Smooth muscle cell (in vitro differentiated cells): Measurements from ENCODE around the gene ANXA6. TPM values are rescaled to one million over a fixed set of nuclear protein-coding genes. Genes with fewer than 3 reads are reported as not detected.

Experiments used
- DNase-seq: peaks from one replicate; lab custom pipeline; 2025; ENCODE audit not compliant: unreplicated experiment; lab: John Stamatoyannopoulos, UW
- H2AFZ ChIP-seq: fragments of 200-600 bp; sonication (generic); 2 replicates; pipeline ENCODE4 v1.6.0; 2016; ENCODE audit warnings: antibody characterized with exemption, low read depth, mild to moderate bottlenecking
- H3F3A ChIP-seq: fragments of 200-600 bp; sonication (generic); 2 replicates; pipeline ENCODE4 v1.6.0; 2017; ENCODE audit warnings: antibody characterized with exemption, low read depth
- H3K27ac ChIP-seq: fragments of 200-600 bp; sonication (generic); 2 replicates; pipeline ENCODE4 v1.5.1; 2016; ENCODE audit warnings: low read depth, mild to moderate bottlenecking
- H3K27me3 ChIP-seq: fragments of 200-600 bp; sonication (generic); 2 replicates; pipeline ENCODE4 v1.6.1; 2016; ENCODE audit warnings: low read depth, mild to moderate bottlenecking
- H3K36me3 ChIP-seq: fragments of 200-600 bp; sonication (generic); 2 replicates; pipeline ENCODE4 v1.5.1; 2016; ENCODE audit warnings: low read depth
- H3K4me1 ChIP-seq: fragments of 200-600 bp; sonication (generic); 2 replicates; pipeline ENCODE4 v1.5.1; 2016; ENCODE audit warnings: low read depth
- H3K4me2 ChIP-seq: fragments of 200-600 bp; sonication (generic); 2 replicates; pipeline ENCODE4 v1.6.0; 2016; ENCODE audit warnings: mild to moderate bottlenecking
- H3K4me3 ChIP-seq: fragments of 200-600 bp; sonication (generic); 2 replicates; pipeline ENCODE4 v1.5.1; 2016; ENCODE audit warnings: mild to moderate bottlenecking
- H3K79me2 ChIP-seq: fragments of 200-600 bp; sonication (generic); 2 replicates; pipeline ENCODE4 v1.6.0; 2016; ENCODE audit warnings: low read depth, mild to moderate bottlenecking
- H3K9ac ChIP-seq: fragments of 200-600 bp; sonication (generic); 2 replicates; pipeline ENCODE4 v1.6.0; 2016; ENCODE audit warnings: low read depth
- H3K9me3 ChIP-seq: fragments of 200-600 bp; sonication (generic); replicated peaks from 2 replicates; pipeline ENCODE4 v1.5.1; 2016; ENCODE audit warnings: low read depth
- H4K20me1 ChIP-seq: fragments of 200-600 bp; sonication (generic); 2 replicates; pipeline ENCODE4 v1.6.0; 2016; ENCODE audit warnings: low read depth
- CTCF ChIP-seq: fragments of 200-600 bp; sonication (generic); IDR thresholded peaks from 2 replicates; pipeline ENCODE4 v1.5.1; 2017; ENCODE audit warnings: borderline replicate concordance, mild to moderate bottlenecking, antibody characterized with exemption; ENCODE audit not compliant: insufficient read depth, poor library complexity, severe bottlenecking
- WGBS: methylation state at CpG from one replicate; pipeline ENCODE4 v1.1.7; 2016; ENCODE audit warnings: low lambda C conversion rate; 5-methylcytosine and 5-hydroxymethylcytosine counted together
- polyA plus RNA-seq: library from polyadenylated mRNA; unstranded; fragments of >200 nt; fragmentation: Nextera tagmentation; extraction: Ambion mirVana; gene quantifications from 2 replicates; pipeline ENCODE4 v1.2.1, GENCODE V29; 2016
- total RNA-seq: library from RNA; depleted of rRNA; stranded (reverse); fragments of >200 nt; gene quantifications from 2 replicates; pipeline ENCODE4 v1.2.3, GENCODE V29; 2014

ANXA6 gene
- total and polyA plus RNA-seq, 2 experiments from 2014 or later = 264 to 279 TPM

GRCh38 chr5:151071021-151071420 lies 86.6 kb downstream of the ANXA6 start:
- H3K4me2 ChIP-seq = no peak overlapping the region
- peaks cover 90% of the 10 kb centered on the region for H4K20me1 ChIP-seq
- no peak for TF ChIP-seq CTCF
- no peaks in the 10 kb centered on the region for H3K27me3 ChIP-seq
- H3F3A ChIP-seq = peaks cover 5% of the 10 kb centered on the region
- DNase-seq = no peak
- no peak overlapping the region for H2AFZ ChIP-seq
- H3K27ac ChIP-seq = peak overlapping the region; percentile 11
- peaks cover 97% of the 10 kb centered on the region for H3K79me2 ChIP-seq
- H3K36me3 ChIP-seq = peaks cover 2% of the 10 kb centered on the region
- H3K4me1 ChIP-seq = peaks cover 4% of the 10 kb centered on the region
- H3K9me3 ChIP-seq = no peaks in the 10 kb centered on the region
- H3K9ac ChIP-seq = no peak overlapping the region
- 94% methylated on average over 4 of the region's 4 CpGs for WGBS
- no peak overlapping the region for H3K4me3 ChIP-seq

- Histone ChIP-seq H3K27ac (peak overlapping the region; percentile 11), H3K4me1 (peaks cover 4% of the 10 kb centered on the region), H2AFZ (no peak overlapping the region), H4K20me1 (peaks cover 90% of the 10 kb centered on the region), H3K27me3 (no peaks in the 10 kb centered on the region), H3K4me3 (no peak overlapping the region), H3K79me2 (peaks cover 99% of the 10 kb centered on the region), H3K36me3 (peaks cover 2% of the 10 kb centered on the region), H3F3A (peaks cover 5% of the 10 kb centered on the region), H3K9me3 (no peaks in the 10 kb centered on the region), H3K9ac (no peak overlapping the region), H3K4me2 (no peak overlapping the region)
- no peak for DNase-seq
- WGBS = 76% methylated on average over 2 of the region's 2 CpGs
- no peak for TF ChIP-seq CTCF
Measured at GRCh38 chr5:151070449-151070848, 87.1 kb downstream of the ANXA6 start.

GRCh38 chr5:151068433-151069197 lies 89.0 kb downstream of the ANXA6 start:
- no peak for DNase-seq
- H3K4me2 ChIP-seq = no peak overlapping the region
- peaks cover 2% of the 10 kb centered on the region for H3K36me3 ChIP-seq
- peaks cover 4% of the 10 kb centered on the region for H3K4me1 ChIP-seq
- WGBS = 81% methylated on average over 12 of the region's 12 CpGs
- no peak overlapping the region for H3K9ac ChIP-seq
- H3K27ac ChIP-seq = peak overlapping the region; percentile 9
- H3K4me3 ChIP-seq = no peak overlapping the region
- no peak overlapping the region for H2AFZ ChIP-seq
- H3K79me2 ChIP-seq = peaks cover 96% of the 10 kb centered on the region
- H3K9me3 ChIP-seq = no peaks in the 10 kb centered on the region
- H3K27me3 ChIP-seq = no peaks in the 10 kb centered on the region
- TF ChIP-seq CTCF = no peak
- H3F3A ChIP-seq = peaks cover 1% of the 10 kb centered on the region
- peaks cover 81% of the 10 kb centered on the region for H4K20me1 ChIP-seq
